Measurements from ENCODE around the gene MAML2. TPM values are rescaled to one million over a fixed set of nuclear protein-coding genes. Genes with fewer than 3 reads are reported as not detected.

MAML2 gene
- total and polyA plus RNA-seq, 2 of the 8 experiments (the other 6 are each of a cell fraction or from before 2014, with no cell fraction given), result 3.8 to 6.6 TPM

DNA sequence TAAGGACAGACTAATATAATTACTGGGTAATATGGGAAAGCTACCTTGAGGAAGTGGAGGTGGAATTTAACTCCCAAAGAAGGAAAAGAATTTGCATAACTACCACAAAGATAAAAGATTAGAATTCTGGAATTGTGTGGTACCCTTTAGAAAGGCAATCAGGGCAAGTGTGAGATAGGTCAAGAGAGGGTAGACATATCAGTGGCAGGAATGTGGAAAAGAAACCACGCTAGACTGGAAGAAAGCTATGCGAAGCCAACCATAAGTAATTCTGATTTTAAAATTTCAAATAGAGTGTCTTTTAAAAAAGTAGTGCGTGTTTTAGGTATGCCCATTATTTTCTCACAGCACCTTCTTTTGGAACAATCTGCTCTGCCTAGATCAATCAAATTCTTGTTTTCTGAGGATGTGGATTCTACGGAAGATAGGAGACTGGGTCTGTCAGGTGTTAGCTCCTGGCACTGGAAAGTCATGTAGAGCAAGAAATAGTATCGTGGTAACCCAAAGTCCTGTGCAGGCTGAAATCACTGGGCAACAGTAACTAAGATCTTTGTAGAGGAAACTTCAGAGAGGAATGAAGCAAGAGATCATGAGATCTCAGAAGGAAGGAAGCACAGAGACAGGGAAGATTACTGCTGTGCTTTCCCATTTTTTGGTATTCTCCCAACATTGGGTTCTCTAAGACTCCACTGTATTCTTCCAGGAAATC, 307.8 kb downstream of the MAML2 start:
- Histone ChIP-seq H4K5ac (ENCODE audit: insufficient read length, low read depth, low read length) (no peak overlapping the region), H3K9ac (replicated peaks in 1 of 4; ENCODE audit: extremely low read depth in 1 of 4, low read depth in 3 of 4, low read length in 3 of 4) (no peak overlapping the region), H3K79me1 (ENCODE audit: low read depth, low read length) (no peaks in the 10 kb centered on the region), H3K18ac (ENCODE audit: extremely low read depth, low read length) (no peak overlapping the region), H3K23ac (ENCODE audit: insufficient read length) (no peak overlapping the region), H2BK5ac (ENCODE audit: low read depth, low read length) (no peak overlapping the region), H3K27me3 (replicated peaks in 1 of 4; ENCODE audit: control insufficient read depth in 3 of 4, extremely low read depth in 1 of 4, insufficient read depth in 3 of 4, low read length in 3 of 4) (no peaks in the 10 kb centered on the region), H4K20me1 (replicated peaks in 1 of 2; ENCODE audit: control insufficient read depth in 1 of 2, insufficient read depth in 2 of 2, low read length in 2 of 2) (no peaks in the 10 kb centered on the region), H2BK12ac (ENCODE audit: low read depth, low read length) (no peak overlapping the region), H4K91ac (replicated peaks; ENCODE audit: insufficient read length, low read length) (no peak overlapping the region), H3K27ac (ENCODE audit: low read depth, low read length) (no peak overlapping the region), H3K9me3 (ENCODE audit: insufficient read depth in 2 of 2, low read depth in 1 of 2, low read length in 1 of 2) (no peaks in the 10 kb centered on the region), H3K4me2 (ENCODE audit: insufficient read depth in 1 of 2, low read depth in 2 of 2, low read length in 2 of 2) (no peak overlapping the region), H3K36me3 (ENCODE audit: control insufficient read depth in 2 of 4, insufficient read depth in 4 of 4, low read length in 3 of 4) (no peaks in the 10 kb centered on the region), H3K4me1 (replicated peaks in 1 of 4; ENCODE audit: control insufficient read depth in 3 of 4, insufficient read depth in 4 of 4, low read length in 3 of 4) (peaks cover 0 to 2% (median 0%) of the 10 kb centered on the region in 4 experiments; a peak in 1 of 7 replicates), H4K8ac (ENCODE audit: extremely low read depth, insufficient read depth, low read length) (no peak overlapping the region), H2BK20ac (ENCODE audit: low read length) (no peak overlapping the region), H2AK5ac (ENCODE audit: low read depth, low read length) (no peak overlapping the region), H3K14ac (ENCODE audit: insufficient read length) (no peak overlapping the region), H2AFZ (ENCODE audit: low read length) (no peak overlapping the region), H3K23me2 (ENCODE audit: low read depth, low read length) (no peaks in the 10 kb centered on the region), H2BK15ac (ENCODE audit: low read length) (no peak overlapping the region), H3K56ac (replicated peaks; ENCODE audit: insufficient read length, low read depth, low read length) (no peak overlapping the region), H3K4ac (replicated peaks; ENCODE audit: insufficient read length, low read depth, low read length) (no peak overlapping the region), H3K79me2 (ENCODE audit: control insufficient read depth in 1 of 2, insufficient read depth in 2 of 2, low read length in 2 of 2) (no peaks in the 10 kb centered on the region), H3K4me3 (ENCODE audit: extremely low read depth in 1 of 4, insufficient read depth in 2 of 4, low read depth in 3 of 4, low read length in 4 of 4) (no peak overlapping the region), H2BK120ac (replicated peaks; ENCODE audit: low read depth, low read length) (no peak overlapping the region)
- WGBS, 2 experiments (ENCODE audit: extremely low coverage in 1 of 2, insufficient coverage in 1 of 2, insufficient read length in 1 of 2, insufficient replicate concordance in 2 of 2, low coverage in 1 of 2, low lambda C conversion rate in 2 of 2, missing lambda C conversion rate in 1 of 2), result 88% methylated on average over 5 of the region's 5 CpGs; no CpG with 5 or more reads in 1 of the 2 experiments
- POLR2A ChIA-PET (ENCODE audit: partially characterized antibody), result no interaction called here
- CTCF ChIA-PET (ENCODE audit: partially characterized antibody), result interaction anchor here (0.6 to 1.7 kb wide), 9 partner anchors 8 to 359 kb away, joined by 3 to 4 read pairs (median 3); partner anchors contain the start of gene MAML2
- DNase-seq (ENCODE audit: low read depth in 1 of 2, low spot score in 2 of 2) (no peak), FAIRE-seq (no peak)
- TF ChIP-seq CREB1 (IDR thresholded peaks at IDR 0.05) (no peak), RNF2 (IDR thresholded peaks at IDR 0.05; ENCODE audit: borderline replicate concordance, low read depth, low read length, missing control alignments, poor library complexity, severe bottlenecking) (no peak), BRCA1 (IDR thresholded peaks at IDR 0.05; ENCODE audit: low read depth, low read length) (no peak), SP1 (IDR thresholded peaks at IDR 0.05; ENCODE audit: low read depth, low read length) (no peak), CHD1 (IDR thresholded peaks at IDR 0.05; ENCODE audit: low read depth, low read length) (no peak), CEBPB (IDR thresholded peaks at IDR 0.05; ENCODE audit: low read depth, low read length) (no peak), NANOG (IDR thresholded peaks at IDR 0.05; ENCODE audit: insufficient read depth, low read depth, low read length, poor library complexity, severe bottlenecking) (no peak), SIRT6 (IDR thresholded peaks at IDR 0.05; ENCODE audit: low read length) (no peak), BACH1 (IDR thresholded peaks at IDR 0.05; ENCODE audit: low read length) (no peak), TCF12 (IDR thresholded peaks at IDR 0.05; ENCODE audit: low read depth, low read length) (no peak), POLR2AphosphoS5 (IDR thresholded peaks at IDR 0.05; ENCODE audit: low read depth, low read length) (no peak)
